Lower leg skin (tissue), 4 donors: ENCODE results near the gene PHLPP1. TPM values are rescaled to one million over a fixed set of nuclear protein-coding genes. Genes with fewer than 3 reads are reported as not detected.

Source experiments
- DNase-seq, 2 donors: peaks; one replicate each; pipeline ENCODE4 v3.0.0-alpha.2; 2019; ENCODE audit warnings: low spot score in 2 of 2
- H3K4me3 ChIP-seq: fragments of 200-600 bp; sonication (generic); 2 replicates; pipeline ENCODE4 v1.5.1; 2017; ENCODE audit warnings: mild to moderate bottlenecking, low read depth; ENCODE audit not compliant: poor library complexity, severe bottlenecking
- CTCF ChIP-seq, 3 donors: fragments of 450-650 bp; IDR thresholded peaks; one replicate each; pipeline ENCODE4 v1.5.1; 2016; ENCODE audit warnings: antibody characterized with exemption in 3 of 3, mild to moderate bottlenecking in 3 of 3, moderate library complexity in 2 of 3
- POLR2A ChIP-seq, 2 donors: fragments of 450-650 bp; IDR thresholded peaks; one replicate each; pipeline ENCODE4 v1.6.1; 2016 to 2017; ENCODE audit warnings: antibody characterized with exemption in 2 of 2, mild to moderate bottlenecking in 1 of 2, moderate library complexity in 1 of 2
- WGBS, 2 donors: methylation state at CpG; one replicate each; pipeline ENCODE4 v1.1.5; 2018; 5-methylcytosine and 5-hydroxymethylcytosine counted together
- intact Hi-C: fragments of 100-400 bp; cut with DNase I; formaldehyde crosslinking; loops from one replicate; pipeline ENCODE4 v1.15.0; 2023; ENCODE audit warnings: low total_unique reads
- total RNA-seq, 4 donors: library from RNA; depleted of rRNA; stranded (reverse); fragments of >200 nt; gene quantifications; one replicate each; pipeline ENCODE4 v1.1.0, GENCODE V29; 2016

PHLPP1 gene
- total RNA-seq, 4 donors from 2014 or later, result 27.3 to 38.5 (median 33.1) TPM

- intact Hi-C loops, result loop anchor here (10.0 kb wide), 2 partner anchors 260 to 390 kb away; partner anchors contain the start of gene PHLPP1
- 90 to 100% methylated on average over 6 to 7 of the region's 7 CpGs for WGBS, 2 donors
- no peak overlapping the region for H3K4me3 ChIP-seq
- no peak for DNase-seq
- no peak for TF ChIP-seq POLR2A (IDR thresholded peaks at IDR 0.05)
- no peak for TF ChIP-seq CTCF (IDR thresholded peaks at IDR 0.05)
Measured at GRCh38 chr18:62974928-62975675, 259.8 kb downstream of the PHLPP1 start.

GRCh38 chr18:62975785-62976184 is 260.4 kb downstream of the PHLPP1 start:
- TF ChIP-seq CTCF (IDR thresholded peaks at IDR 0.05) (no peak), POLR2A (IDR thresholded peaks at IDR 0.05) (no peak)
- DNase-seq, result no peak
- no peak overlapping the region for H3K4me3 ChIP-seq
- WGBS, 2 donors, result 84 to 90% methylated on average over 2 of the region's 2 CpGs
- intact Hi-C loops, result loop anchor here (10.0 kb wide), 2 partner anchors 261 to 391 kb away; partner anchors contain the start of gene PHLPP1

GRCh38 chr18:62976227-62976626 is 260.9 kb downstream of the PHLPP1 start:
- no peak for DNase-seq
- intact Hi-C loops, result loop anchor here (10.0 kb wide), 2 partner anchors 261 to 391 kb away; partner anchors contain the start of gene PHLPP1
- TF ChIP-seq POLR2A (IDR thresholded peaks at IDR 0.05) (no peak), CTCF (IDR thresholded peaks at IDR 0.05) (no peak)
- no peak overlapping the region for H3K4me3 ChIP-seq
- 67 to 69% methylated on average over 5 of the region's 5 CpGs for WGBS, 2 donors

- intact Hi-C loops, result loop anchor here (10.0 kb wide), 2 partner anchors 263 to 393 kb away; partner anchors contain the start of gene PHLPP1
- 92 to 96% methylated on average over 4 of the region's 4 CpGs for WGBS, 2 donors
- DNase-seq, result no peak
- H3K4me3 ChIP-seq, result no peak overlapping the region
- TF ChIP-seq CTCF (IDR thresholded peaks at IDR 0.05) (no peak), POLR2A (IDR thresholded peaks at IDR 0.05) (no peak)
Measured at GRCh38 chr18:62977512-62977911, 262.2 kb downstream of the PHLPP1 start.

GRCh38 chr18:62978251-62979049 is 263.1 kb downstream of the PHLPP1 start:
- intact Hi-C loops, result loop anchor here (10.0 kb wide), 2 partner anchors 264 to 394 kb away; partner anchors contain the start of gene PHLPP1

More at GRCh38 chr18:62978251-62979049, 263.1 kb downstream of the PHLPP1 start:
- no peak overlapping the region for H3K4me3 ChIP-seq
- DNase-seq, result peak in 1 of 2 donors; percentile 80
- TF ChIP-seq CTCF (IDR thresholded peaks at IDR 0.05) (no peak), POLR2A (IDR thresholded peaks at IDR 0.05) (no peak)
- WGBS, 2 donors, result 96 to 98% methylated on average over 28 to 32 of the region's 42 CpGs
